GM12864 (cell line): Measurements from ENCODE around the gene CCDC157.

Experiments used
- DNase-seq: peaks from one replicate; pipeline ENCODE4 v3.0.0-alpha.2; 2011; ENCODE audit warnings: low read depth
- H3K4me3 ChIP-seq: 2 replicates; pipeline ENCODE4 v1.5.1; 2011; ENCODE audit warnings: mild to moderate bottlenecking, low read depth, low read length, control low read depth
- TF ChIP-seq, protein P1 (sequence below): IDR thresholded peaks from 2 replicates; pipeline ENCODE4 v1.5.1; 2011; ENCODE audit warnings: low read depth, mild to moderate bottlenecking, moderate library complexity, low read length, control low read depth, inconsistent platforms; ENCODE audit errors: missing control alignments

CCDC157 gene

DNA sequence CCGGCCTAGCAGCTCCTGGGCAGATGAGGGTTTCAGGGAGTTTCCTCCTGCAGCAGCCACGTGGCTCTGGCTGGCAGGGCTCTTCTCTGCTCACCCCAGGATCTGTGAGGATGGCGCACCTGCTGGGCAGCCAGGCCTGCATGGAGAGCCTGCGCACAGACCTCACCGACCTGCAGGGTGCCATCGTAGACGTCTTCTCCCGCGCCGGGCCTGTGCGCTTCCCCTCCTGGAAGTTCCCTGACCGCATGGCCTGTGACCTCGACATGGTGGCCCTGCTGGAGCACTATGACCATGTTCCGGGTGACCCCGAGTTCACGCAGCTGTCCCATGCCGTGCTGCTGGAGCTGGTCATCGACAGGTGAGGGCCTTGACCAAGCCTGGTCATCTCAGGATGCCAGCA is 9.1 kb downstream of the CCDC157 start:
- no peak for DNase-seq
- no peak overlapping the region for H3K4me3 ChIP-seq
- TF ChIP-seq, protein P1, sequence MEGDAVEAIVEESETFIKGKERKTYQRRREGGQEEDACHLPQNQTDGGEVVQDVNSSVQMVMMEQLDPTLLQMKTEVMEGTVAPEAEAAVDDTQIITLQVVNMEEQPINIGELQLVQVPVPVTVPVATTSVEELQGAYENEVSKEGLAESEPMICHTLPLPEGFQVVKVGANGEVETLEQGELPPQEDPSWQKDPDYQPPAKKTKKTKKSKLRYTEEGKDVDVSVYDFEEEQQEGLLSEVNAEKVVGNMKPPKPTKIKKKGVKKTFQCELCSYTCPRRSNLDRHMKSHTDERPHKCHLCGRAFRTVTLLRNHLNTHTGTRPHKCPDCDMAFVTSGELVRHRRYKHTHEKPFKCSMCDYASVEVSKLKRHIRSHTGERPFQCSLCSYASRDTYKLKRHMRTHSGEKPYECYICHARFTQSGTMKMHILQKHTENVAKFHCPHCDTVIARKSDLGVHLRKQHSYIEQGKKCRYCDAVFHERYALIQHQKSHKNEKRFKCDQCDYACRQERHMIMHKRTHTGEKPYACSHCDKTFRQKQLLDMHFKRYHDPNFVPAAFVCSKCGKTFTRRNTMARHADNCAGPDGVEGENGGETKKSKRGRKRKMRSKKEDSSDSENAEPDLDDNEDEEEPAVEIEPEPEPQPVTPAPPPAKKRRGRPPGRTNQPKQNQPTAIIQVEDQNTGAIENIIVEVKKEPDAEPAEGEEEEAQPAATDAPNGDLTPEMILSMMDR, result no peak

DNA sequence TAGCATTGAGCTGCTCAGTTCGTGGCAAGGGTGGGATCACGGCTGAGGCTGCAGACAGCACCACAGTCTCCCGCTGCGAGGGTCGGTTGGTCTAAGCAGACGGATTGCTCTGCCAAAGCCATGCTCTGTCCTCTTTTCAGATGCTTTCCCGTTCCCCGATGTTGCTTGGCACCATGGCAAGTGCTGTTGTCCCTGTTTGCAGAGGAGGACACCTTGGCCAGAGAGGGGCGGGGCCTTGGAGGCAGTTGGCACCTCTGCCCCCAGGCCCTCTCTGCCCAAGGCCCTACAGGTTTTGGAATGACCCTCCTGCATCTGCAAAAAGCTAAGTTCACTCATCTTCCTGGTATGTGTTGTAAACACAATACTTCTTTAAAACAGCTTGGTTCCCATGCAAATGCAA is 11.6 kb downstream of the CCDC157 start:
- TF ChIP-seq, protein P1, result no peak
- DNase-seq, result no peak
- no peak overlapping the region for H3K4me3 ChIP-seq

DNA sequence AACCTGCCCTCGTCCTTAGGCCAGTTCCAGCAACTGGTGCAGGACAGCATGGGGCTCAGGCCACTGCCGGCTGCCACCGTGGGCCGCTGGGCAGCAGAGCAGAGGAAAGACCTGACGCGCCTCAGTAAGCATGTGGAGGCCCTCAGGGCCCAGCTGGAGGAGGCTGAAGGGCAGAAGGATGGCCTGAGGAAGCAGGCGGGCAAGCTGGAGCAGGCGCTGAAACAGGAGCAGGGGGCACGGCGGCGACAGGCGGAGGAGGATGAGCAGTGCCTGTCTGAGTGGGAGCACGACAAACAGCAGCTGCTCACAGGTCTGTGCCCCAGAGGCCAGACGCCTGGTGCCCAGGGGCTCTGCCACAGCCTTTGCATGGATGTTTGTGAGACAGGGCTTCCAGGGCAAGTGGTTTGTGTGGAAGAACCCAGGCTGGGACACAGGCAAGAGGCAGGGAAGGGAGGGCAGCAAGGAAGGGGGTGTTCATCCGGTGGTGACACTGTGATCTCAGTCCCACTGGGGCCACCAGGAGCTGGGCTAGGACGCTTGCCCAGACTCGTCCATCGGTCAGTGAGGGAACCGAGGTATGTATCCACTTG is 13.9 kb downstream of the CCDC157 start:
- H3K4me3 ChIP-seq, result no peak overlapping the region
- no peak for DNase-seq
- TF ChIP-seq, protein P1, result no peak

DNA sequence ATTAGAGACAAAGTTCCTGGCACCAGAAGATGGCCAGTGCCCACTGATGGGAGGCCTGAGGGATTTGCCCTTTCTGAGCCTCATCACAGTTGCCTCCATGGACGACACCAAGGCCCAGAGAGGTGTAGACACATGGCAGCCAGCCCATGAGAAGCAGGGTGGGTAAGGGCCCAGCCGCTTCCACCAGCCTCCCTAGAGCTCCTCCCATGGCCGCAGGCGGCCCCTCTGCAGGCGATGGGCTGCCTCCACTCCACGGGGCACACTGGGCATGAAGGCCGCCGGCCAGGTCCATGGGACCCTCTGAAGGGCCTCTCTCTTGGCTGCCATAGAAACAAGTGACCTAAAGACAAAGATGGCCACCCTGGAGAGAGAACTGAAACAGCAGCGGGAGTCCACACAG is 14.5 kb downstream of the CCDC157 start:
- no peak overlapping the region for H3K4me3 ChIP-seq
- no peak for DNase-seq
- TF ChIP-seq, protein P1, result no peak

DNA sequence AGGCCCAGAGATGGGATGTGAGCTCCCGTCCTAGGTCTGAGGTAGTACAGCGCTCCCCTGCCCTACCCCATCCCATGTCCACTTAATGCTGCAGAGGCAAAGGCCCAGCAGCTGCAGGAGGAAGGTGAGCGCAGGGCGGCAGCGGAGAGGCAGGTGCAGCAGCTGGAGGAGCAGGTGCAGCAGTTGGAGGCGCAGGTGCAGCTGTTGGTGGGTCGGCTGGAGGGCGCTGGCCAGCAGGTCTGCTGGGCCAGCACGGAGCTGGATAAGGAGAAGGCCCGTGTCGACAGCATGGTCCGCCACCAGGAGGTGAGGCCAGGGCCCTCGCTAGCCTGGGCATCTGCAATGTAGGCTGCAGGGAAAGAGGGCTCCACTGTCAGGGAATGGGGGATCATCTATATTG is 15.2 kb downstream of the CCDC157 start:
- TF ChIP-seq, protein P1, result no peak
- H3K4me3 ChIP-seq, result no peak overlapping the region
- no peak for DNase-seq

DNA sequence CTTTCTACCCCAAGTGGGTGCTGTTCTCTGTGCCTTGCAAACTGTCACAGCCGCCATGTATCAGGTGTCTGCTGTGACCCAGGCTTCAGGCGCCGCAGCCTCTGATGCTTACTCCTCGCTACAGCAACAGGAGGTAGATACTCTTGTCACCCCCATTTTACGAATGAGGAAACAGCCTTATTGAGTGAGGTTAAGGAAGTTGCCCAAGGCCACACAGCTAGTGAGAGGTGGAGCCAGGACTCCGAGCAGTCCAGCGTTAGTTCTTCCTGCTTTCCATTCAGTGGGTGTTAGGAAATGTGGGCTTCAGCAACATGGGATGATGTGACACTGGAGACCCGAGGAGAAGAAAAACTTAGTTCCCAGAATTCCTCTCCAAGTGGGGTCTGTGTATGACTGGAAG is 16.1 kb downstream of the CCDC157 start:
- TF ChIP-seq, protein P1, result no peak
- no peak for DNase-seq
- no peak overlapping the region for H3K4me3 ChIP-seq
